WTC11 (cell line): Measurements from ENCODE around the gene PDZD8.

ENCODE experiments used
- ATF1 ChIP-seq: sonication (generic); formaldehyde crosslinking; IDR thresholded peaks from 2 replicates; pipeline ENCODE4 v1.8.1; 2023; ENCODE audit warnings: mild to moderate bottlenecking, moderate library complexity, missing genetic modification reagents
- ATF2 ChIP-seq: sonication (generic); formaldehyde crosslinking; IDR thresholded peaks from 2 replicates; pipeline ENCODE4 v1.8.1; 2022; ENCODE audit warnings: low read depth, missing genetic modification reagents, borderline replicate concordance
- CBFB ChIP-seq: sonication (generic); formaldehyde crosslinking; IDR thresholded peaks from 2 replicates; pipeline ENCODE4 v1.8.1; 2022; ENCODE audit warnings: mild to moderate bottlenecking, low read depth, missing genetic modification reagents
- CREM ChIP-seq: sonication (generic); formaldehyde crosslinking; IDR thresholded peaks from 2 replicates; pipeline ENCODE4 v1.8.1; 2022; ENCODE audit warnings: mild to moderate bottlenecking, missing genetic modification reagents, moderate library complexity
- CTCF ChIP-seq: fragments of 200-600 bp; IDR thresholded peaks from 2 replicates; pipeline ENCODE4 v1.8.0; 2022; ENCODE audit warnings: antibody characterized with exemption
- E2F5 ChIP-seq: sonication (generic); formaldehyde crosslinking; IDR thresholded peaks from 2 replicates; pipeline ENCODE4 v1.8.1; 2022; ENCODE audit warnings: mild to moderate bottlenecking, moderate library complexity, missing genetic modification reagents
- GTF2I ChIP-seq: fragments of 250-450 bp; sonication (Bioruptor Pico); conservative IDR thresholded peaks from 2 replicates; pipeline ENCODE4 v1.4.0; 2021; ENCODE audit warnings: mild to moderate bottlenecking
- RORB ChIP-seq: fragments of 250-450 bp; sonication (Bioruptor Pico); IDR thresholded peaks from 2 replicates; pipeline ENCODE4 v1.9.0; 2021; ENCODE audit warnings: mild to moderate bottlenecking
- TEAD1 ChIP-seq: sonication (generic); formaldehyde crosslinking; IDR thresholded peaks from 2 replicates; pipeline ENCODE4 v1.8.0; 2022; ENCODE audit warnings: mild to moderate bottlenecking, missing genetic modification reagents
- USF2 ChIP-seq: sonication (generic); formaldehyde crosslinking; IDR thresholded peaks from 2 replicates; pipeline ENCODE4 v1.8.1; 2023; ENCODE audit warnings: mild to moderate bottlenecking, missing genetic modification reagents, moderate library complexity
- ZNF512 ChIP-seq: sonication (generic); formaldehyde crosslinking; IDR thresholded peaks from 2 replicates; pipeline ENCODE4 v1.8.1; 2022; ENCODE audit warnings: missing genetic modification reagents, borderline replicate concordance
- ZNF532 ChIP-seq: fragments of 250-450 bp; sonication (Bioruptor Pico); IDR thresholded peaks from 2 replicates; pipeline ENCODE4 v1.9.0; 2021; ENCODE audit warnings: mild to moderate bottlenecking, borderline replicate concordance
- ZSCAN18 ChIP-seq: fragments of 250-450 bp; sonication (Bioruptor Pico); IDR thresholded peaks from 2 replicates; pipeline ENCODE4 v2.1.2; 2022; ENCODE audit warnings: mild to moderate bottlenecking, moderate library complexity

- TF ChIP-seq E2F5 (CRISPR knock-in tag): no peak
- TF ChIP-seq USF2 (CRISPR knock-in tag): no peak
- TF ChIP-seq CBFB (CRISPR knock-in tag): no peak
- no peak for TF ChIP-seq CTCF
- no peak for TF ChIP-seq ZNF532
- TF ChIP-seq TEAD1 (CRISPR knock-in tag): no peak
- TF ChIP-seq ATF1: no peak
- no peak for TF ChIP-seq ATF2 (CRISPR knock-in tag)
- no peak for TF ChIP-seq ZNF512
- TF ChIP-seq RORB (CRISPR knock-in tag): no peak
- TF ChIP-seq GTF2I: no peak
- TF ChIP-seq ZSCAN18: no peak
- TF ChIP-seq CREM (CRISPR knock-in tag): no peak
Measured at GRCh38 chr10:117411479-117412399, 36.5 kb upstream of the PDZD8 start.
